ENCODE results near the gene CGAS. TPM values are rescaled to one million over a fixed set of nuclear protein-coding genes. Genes with fewer than 3 reads are reported as not detected.
A peak's percentile ranks its signal among the peaks of the same experiment; 100 is the strongest.

The CGAS gene
- total RNA-seq, 1 experiment from 2014 or later, result 4.6 TPM

- no peaks in the 10 kb centered on the region for H3K27me3 ChIP-seq (replicated peaks; ENCODE audit: insufficient read depth, low read depth, low read length, poor library complexity)
- H3K27ac ChIP-seq (ENCODE audit: low read depth, low read length, poor library complexity, severe bottlenecking), result no peak overlapping the region
- CTCF ChIA-PET, result no interaction called here
- TF ChIP-seq CTCF (conservative IDR thresholded peaks at IDR 0.05; ENCODE audit: low read depth, low read length), result no peak
- TF ChIP-seq EZH2 (IDR thresholded peaks at IDR 0.05; ENCODE audit: borderline replicate concordance, low read depth, low read length, poor library complexity, severe bottlenecking), result no peak
- no peaks in the 10 kb centered on the region for H3K9me3 ChIP-seq (ENCODE audit: low read depth, low read length, poor library complexity, severe bottlenecking)
- BruUV-seq (replicated peaks), result no TSS peak
- no peaks in the 10 kb centered on the region for H3K4me1 ChIP-seq (ENCODE audit: insufficient read depth, low read length, poor library complexity, severe bottlenecking)
- POLR2A ChIA-PET (ENCODE audit: low non-redundant PET), result no interaction called here
- H3K4me3 ChIP-seq (ENCODE audit: low read depth, low read length, poor library complexity, severe bottlenecking), result no peak overlapping the region
- intact Hi-C loops (cut with micrococcal nuclease; ENCODE audit: unreplicated experiment), result no loop called here
- DNase-seq (ENCODE audit: low spot score), result no peak
- no peaks in the 10 kb centered on the region for H3K36me3 ChIP-seq (ENCODE audit: insufficient read depth, low read length, poor library complexity, severe bottlenecking)
These were observed 60.4 kb downstream of the CGAS start for GRCh38 chr6:73391675-73392074.

- intact Hi-C loops (cut with micrococcal nuclease; ENCODE audit: unreplicated experiment), result loop anchor here (5.0 kb wide), 1 partner anchor 103 kb away; no protein-coding TSS in a partner anchor
These were observed 62.2 kb downstream of the CGAS start for GRCh38 chr6:73389854-73390253.

GRCh38 chr6:73388800-73389512 is 63.1 kb downstream of the CGAS start:
- H3K4me3 ChIP-seq (ENCODE audit: low read depth, low read length, poor library complexity, severe bottlenecking), result peak overlapping the region; percentile 51
- peak; percentile 81 for DNase-seq (ENCODE audit: low spot score)
- H3K36me3 ChIP-seq (ENCODE audit: insufficient read depth, low read length, poor library complexity, severe bottlenecking), result no peaks in the 10 kb centered on the region
- H3K4me1 ChIP-seq (ENCODE audit: insufficient read depth, low read length, poor library complexity, severe bottlenecking), result no peaks in the 10 kb centered on the region
- H3K9me3 ChIP-seq (ENCODE audit: low read depth, low read length, poor library complexity, severe bottlenecking), result no peaks in the 10 kb centered on the region
- no peak overlapping the region for H3K27ac ChIP-seq (ENCODE audit: low read depth, low read length, poor library complexity, severe bottlenecking)
- BruUV-seq (replicated peaks), result no TSS peak
- intact Hi-C loops (cut with micrococcal nuclease; ENCODE audit: unreplicated experiment), result loop anchor here (5.0 kb wide), 1 partner anchor 102 kb away; no protein-coding TSS in a partner anchor
- ChIA-PET POLR2A (ENCODE audit: low non-redundant PET) (no interaction called here), CTCF (interaction anchor here (0.5 to 1.0 kb wide), 5 partner anchors 11 to 264 kb away, joined by 3 to 5 read pairs (median 4); no protein-coding TSS in a partner anchor)
- H3K27me3 ChIP-seq (replicated peaks; ENCODE audit: insufficient read depth, low read depth, low read length, poor library complexity), result no peaks in the 10 kb centered on the region
- peak; percentile 78 for TF ChIP-seq CTCF (conservative IDR thresholded peaks at IDR 0.05; ENCODE audit: low read depth, low read length)
- TF ChIP-seq EZH2 (IDR thresholded peaks at IDR 0.05; ENCODE audit: borderline replicate concordance, low read depth, low read length, poor library complexity, severe bottlenecking), result no peak

More at GRCh38 chr6:73389854-73390253, 62.2 kb downstream of the CGAS start:
- ChIA-PET POLR2A (ENCODE audit: low non-redundant PET) (no interaction called here), CTCF (no interaction called here)
- DNase-seq (ENCODE audit: low spot score), result no peak
- Histone ChIP-seq H3K27me3 (replicated peaks; ENCODE audit: insufficient read depth, low read depth, low read length, poor library complexity) (no peaks in the 10 kb centered on the region), H3K4me3 (ENCODE audit: low read depth, low read length, poor library complexity, severe bottlenecking) (no peak overlapping the region), H3K36me3 (ENCODE audit: insufficient read depth, low read length, poor library complexity, severe bottlenecking) (no peaks in the 10 kb centered on the region), H3K9me3 (ENCODE audit: low read depth, low read length, poor library complexity, severe bottlenecking) (no peaks in the 10 kb centered on the region), H3K4me1 (ENCODE audit: insufficient read depth, low read length, poor library complexity, severe bottlenecking) (no peaks in the 10 kb centered on the region), H3K27ac (ENCODE audit: low read depth, low read length, poor library complexity, severe bottlenecking) (no peak overlapping the region)
- no TSS peak for BruUV-seq (replicated peaks)
- TF ChIP-seq CTCF (conservative IDR thresholded peaks at IDR 0.05; ENCODE audit: low read depth, low read length), result no peak
- no peak for TF ChIP-seq EZH2 (IDR thresholded peaks at IDR 0.05; ENCODE audit: borderline replicate concordance, low read depth, low read length, poor library complexity, severe bottlenecking)
